ENCODE data around the gene TMEM91.
A peak's percentile ranks its signal among the peaks of the same experiment; 100 is the strongest.
"Not testable (repeated sequence)": the region's sequence is repeated elsewhere in the genome, so short reads cannot be mapped to it uniquely, and the experiment has no call there.

TMEM91 gene

DNA sequence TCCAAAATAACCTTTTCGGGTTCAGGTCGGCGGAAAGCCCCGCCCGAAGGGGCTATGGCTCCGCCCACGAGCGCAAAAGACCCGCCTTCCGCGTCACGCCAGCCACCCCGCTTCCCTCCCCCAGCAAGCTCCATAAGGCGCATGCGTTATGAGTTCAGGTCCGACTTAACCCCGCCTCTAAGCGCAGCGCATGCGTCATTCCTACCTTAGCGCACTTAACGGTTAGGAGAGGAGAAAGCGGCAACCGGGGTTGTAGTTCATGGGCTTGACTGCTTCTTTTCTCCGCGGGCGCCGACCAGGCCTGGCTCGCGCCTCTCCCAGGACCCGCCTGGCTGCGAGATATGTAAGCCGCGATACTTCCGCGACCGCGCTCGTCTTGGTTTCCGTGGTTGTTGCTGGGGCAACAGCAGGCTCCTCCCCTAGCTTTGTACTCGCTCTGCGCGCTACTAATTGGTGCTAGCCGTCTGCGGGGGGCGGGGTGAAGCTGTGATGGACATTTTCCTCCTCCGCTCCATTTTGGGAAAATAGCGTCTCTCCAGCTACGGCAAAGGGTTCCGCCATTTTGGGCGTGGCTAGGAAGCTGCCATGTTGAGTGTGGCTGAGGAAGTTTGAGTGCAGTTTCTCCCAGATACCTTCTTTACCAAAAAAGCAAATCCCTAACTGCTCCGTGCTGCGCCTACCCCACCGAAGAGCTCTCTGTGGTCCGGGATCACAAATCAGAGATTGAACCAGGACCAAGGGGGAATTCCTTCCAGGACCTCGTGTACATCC lies 12.4 kb upstream of the TMEM91 start, which contains the start of gene B9D2:
TSS of gene B9D2 (minus strand) at position 397 of the 771 bp plus-strand sequence. CDS start 630 bp downstream, outside the sequence.
- no peaks in the 10 kb centered on the region for H3K36me3 ChIP-seq (ENCODE audit: control insufficient read depth, insufficient read depth, low read length)
- WGBS (ENCODE audit: insufficient coverage, insufficient read length): no CpG with 5 or more reads among the region's 56 CpGs
- H3K9me3 ChIP-seq (ENCODE audit: control insufficient read depth, insufficient read depth, low read length): no peaks in the 10 kb centered on the region
- H3K4me3 ChIP-seq (ENCODE audit: low read length): peak within 1 kb of the TSS; percentile 71; the same call in 1 of the 2 replicates
- H3K27ac ChIP-seq (ENCODE audit: low read length): no peak within 1 kb of the TSS
- no peaks in the 10 kb centered on the region for H3K4me1 ChIP-seq (ENCODE audit: control insufficient read depth, insufficient read depth, low read length)
- no peaks in the 10 kb centered on the region for H3K27me3 ChIP-seq (ENCODE audit: control insufficient read depth, insufficient read depth, low read length)
- peak; percentile 97 for DNase-seq (ENCODE audit: low read depth, low spot score)

GRCh38 chr19:41364524-41365391 lies 11.6 kb upstream of the TMEM91 start:
- no peak overlapping the region for H3K27ac ChIP-seq (ENCODE audit: low read length)
- H3K36me3 ChIP-seq (ENCODE audit: control insufficient read depth, insufficient read depth, low read length): no peaks in the 10 kb centered on the region
- WGBS (ENCODE audit: insufficient coverage, insufficient read length): no CpG with 5 or more reads among the region's 14 CpGs
- H3K9me3 ChIP-seq (ENCODE audit: control insufficient read depth, insufficient read depth, low read length): no peaks in the 10 kb centered on the region
- no peaks in the 10 kb centered on the region for H3K27me3 ChIP-seq (ENCODE audit: control insufficient read depth, insufficient read depth, low read length)
- peak overlapping the region; percentile 51; the same call in 1 of the 2 replicates for H3K4me3 ChIP-seq (ENCODE audit: low read length)
- no peaks in the 10 kb centered on the region for H3K4me1 ChIP-seq (ENCODE audit: control insufficient read depth, insufficient read depth, low read length)
- no peak for DNase-seq (ENCODE audit: low read depth, low spot score)

DNA sequence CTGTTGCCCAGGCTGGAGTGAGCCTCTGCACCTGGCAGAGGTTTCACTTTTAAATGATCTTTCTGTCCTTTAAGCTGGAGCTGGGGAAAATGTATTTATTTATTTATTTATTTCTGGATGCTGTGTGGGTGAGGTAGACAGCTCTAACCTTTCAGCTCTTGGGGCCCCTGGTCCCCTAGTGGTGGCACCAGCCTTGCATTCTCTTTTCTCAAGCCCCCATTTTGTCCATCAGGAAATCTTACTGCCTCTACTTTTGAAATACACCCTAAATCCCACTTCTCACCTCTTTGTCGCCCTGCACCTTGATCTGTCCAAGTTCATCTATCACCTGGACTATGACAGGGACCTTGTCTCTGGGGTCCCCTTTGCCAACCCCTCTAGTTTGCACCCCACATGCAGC lies 10.2 kb upstream of the TMEM91 start:
- WGBS (ENCODE audit: insufficient coverage, insufficient read length): no CpG with 5 or more reads among the region's 1 CpG
- Histone ChIP-seq H3K4me1 (ENCODE audit: control insufficient read depth, insufficient read depth, low read length) (no peaks in the 10 kb centered on the region), H3K36me3 (ENCODE audit: control insufficient read depth, insufficient read depth, low read length) (no peaks in the 10 kb centered on the region), H3K9me3 (ENCODE audit: control insufficient read depth, insufficient read depth, low read length) (no peaks in the 10 kb centered on the region), H3K27me3 (ENCODE audit: control insufficient read depth, insufficient read depth, low read length) (no peaks in the 10 kb centered on the region), H3K4me3 (ENCODE audit: low read length) (no peak overlapping the region), H3K27ac (ENCODE audit: low read length) (no peak overlapping the region)
- no peak for DNase-seq (ENCODE audit: low read depth, low spot score)

- no peaks in the 10 kb centered on the region for H3K36me3 ChIP-seq (ENCODE audit: control insufficient read depth, insufficient read depth, low read length)
- WGBS (ENCODE audit: insufficient coverage, insufficient read length): no CpG with 5 or more reads among the region's 6 CpGs
- H3K27me3 ChIP-seq (ENCODE audit: control insufficient read depth, insufficient read depth, low read length): no peaks in the 10 kb centered on the region
- DNase-seq (ENCODE audit: low read depth, low spot score): no peak
- no peaks in the 10 kb centered on the region for H3K4me1 ChIP-seq (ENCODE audit: control insufficient read depth, insufficient read depth, low read length)
- no peak overlapping the region for H3K27ac ChIP-seq (ENCODE audit: low read length)
- H3K9me3 ChIP-seq (ENCODE audit: control insufficient read depth, insufficient read depth, low read length): no peaks in the 10 kb centered on the region
- no peak overlapping the region for H3K4me3 ChIP-seq (ENCODE audit: low read length)
Observed at GRCh38 chr19:41367848-41368301, 8.5 kb upstream of the TMEM91 start.

- Histone ChIP-seq H3K9me3 (ENCODE audit: control insufficient read depth, insufficient read depth, low read length) (no peaks in the 10 kb centered on the region), H3K27ac (ENCODE audit: low read length) (no peak overlapping the region), H3K4me3 (ENCODE audit: low read length) (no peak overlapping the region), H3K27me3 (ENCODE audit: control insufficient read depth, insufficient read depth, low read length) (no peaks in the 10 kb centered on the region), H3K36me3 (ENCODE audit: control insufficient read depth, insufficient read depth, low read length) (no peaks in the 10 kb centered on the region), H3K4me1 (ENCODE audit: control insufficient read depth, insufficient read depth, low read length) (no peaks in the 10 kb centered on the region)
- WGBS (ENCODE audit: insufficient coverage, insufficient read length): no CpG with 5 or more reads among the region's 2 CpGs
- no peak for DNase-seq (ENCODE audit: low read depth, low spot score)
Observed at GRCh38 chr19:41369769-41370168, 6.6 kb upstream of the TMEM91 start.

- not testable (repeated sequence) for DNase-seq (ENCODE audit: low read depth, low spot score); H3K27ac ChIP-seq (ENCODE audit: low read length)
- no CpG with 5 or more reads among the region's 5 CpGs for WGBS (ENCODE audit: insufficient coverage, insufficient read length)
Observed at GRCh38 chr19:41371119-41371518, 5.2 kb upstream of the TMEM91 start.

DNA sequence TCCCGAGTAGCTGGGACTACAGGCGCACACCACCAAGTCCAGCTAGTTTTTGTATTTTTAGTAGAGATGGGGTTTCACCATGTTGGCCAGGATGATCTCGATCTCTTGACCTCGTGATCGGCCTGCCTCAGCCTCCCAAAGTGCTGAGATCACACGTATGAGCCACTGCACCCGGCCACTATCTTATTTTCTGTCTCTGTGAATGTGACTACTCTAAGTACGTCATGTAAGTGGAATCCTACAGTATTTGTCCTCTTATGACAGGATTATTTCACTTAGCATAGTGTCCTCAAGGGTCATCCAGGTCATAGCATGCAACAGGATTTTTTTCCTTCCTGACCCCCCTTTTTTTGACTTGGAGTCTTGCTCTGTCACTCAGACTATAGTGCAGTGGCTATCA lies 4.8 kb upstream of the TMEM91 start:
- Histone ChIP-seq H3K9me3 (ENCODE audit: control insufficient read depth, insufficient read depth, low read length) (no peaks in the 10 kb centered on the region), H3K4me1 (ENCODE audit: control insufficient read depth, insufficient read depth, low read length) (no peaks in the 10 kb centered on the region), H3K36me3 (ENCODE audit: control insufficient read depth, insufficient read depth, low read length) (no peaks in the 10 kb centered on the region), H3K27ac (ENCODE audit: low read length) (no peak overlapping the region), H3K4me3 (ENCODE audit: low read length) (no peak overlapping the region), H3K27me3 (ENCODE audit: control insufficient read depth, insufficient read depth, low read length) (no peaks in the 10 kb centered on the region)
- WGBS (ENCODE audit: insufficient coverage, insufficient read length): no CpG with 5 or more reads among the region's 8 CpGs
- DNase-seq (ENCODE audit: low read depth, low spot score): no peak

More at GRCh38 chr19:41371119-41371518, 5.2 kb upstream of the TMEM91 start:
- not testable (repeated sequence) for H3K4me1 ChIP-seq (ENCODE audit: control insufficient read depth, insufficient read depth, low read length); H3K27me3 ChIP-seq (ENCODE audit: control insufficient read depth, insufficient read depth, low read length); H3K4me3 ChIP-seq (ENCODE audit: low read length); H3K9me3 ChIP-seq (ENCODE audit: control insufficient read depth, insufficient read depth, low read length); H3K36me3 ChIP-seq (ENCODE audit: control insufficient read depth, insufficient read depth, low read length)

DNA sequence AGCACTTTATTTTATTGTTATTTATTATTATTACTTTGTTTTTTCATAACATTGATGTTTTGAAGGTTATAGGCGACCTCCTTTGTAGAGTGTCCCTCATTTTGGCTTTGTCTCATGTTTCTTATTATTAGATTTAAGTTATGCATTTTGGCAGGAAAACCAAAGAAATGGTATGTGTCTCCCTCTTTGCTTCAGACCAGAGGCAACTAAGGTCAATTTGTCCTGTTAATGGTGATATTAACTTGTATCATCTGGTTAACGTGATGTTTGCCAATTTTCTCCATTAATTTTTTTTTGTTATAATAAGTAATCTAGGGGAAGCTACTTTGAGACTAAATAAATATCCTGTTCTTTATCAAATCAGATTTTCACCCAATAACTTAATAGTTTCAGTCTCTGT lies 3.8 kb upstream of the TMEM91 start:
- Histone ChIP-seq H3K27ac (ENCODE audit: low read length) (no peak overlapping the region), H3K27me3 (ENCODE audit: control insufficient read depth, insufficient read depth, low read length) (no peaks in the 10 kb centered on the region), H3K4me3 (ENCODE audit: low read length) (no peak overlapping the region), H3K36me3 (ENCODE audit: control insufficient read depth, insufficient read depth, low read length) (no peaks in the 10 kb centered on the region), H3K4me1 (ENCODE audit: control insufficient read depth, insufficient read depth, low read length) (no peaks in the 10 kb centered on the region), H3K9me3 (ENCODE audit: control insufficient read depth, insufficient read depth, low read length) (no peaks in the 10 kb centered on the region)
- DNase-seq (ENCODE audit: low read depth, low spot score): no peak
- WGBS (ENCODE audit: insufficient coverage, insufficient read length): no CpG with 5 or more reads among the region's 2 CpGs

GRCh38 chr19:41373993-41374392 lies 2.3 kb upstream of the TMEM91 start:
- no peak for DNase-seq (ENCODE audit: low read depth, low spot score)
- no peaks in the 10 kb centered on the region for H3K4me1 ChIP-seq (ENCODE audit: control insufficient read depth, insufficient read depth, low read length)
- H3K27me3 ChIP-seq (ENCODE audit: control insufficient read depth, insufficient read depth, low read length): no peaks in the 10 kb centered on the region
- H3K27ac ChIP-seq (ENCODE audit: low read length): no peak overlapping the region
- WGBS (ENCODE audit: insufficient coverage, insufficient read length): no CpG with 5 or more reads among the region's 12 CpGs
- no peaks in the 10 kb centered on the region for H3K36me3 ChIP-seq (ENCODE audit: control insufficient read depth, insufficient read depth, low read length)
- no peaks in the 10 kb centered on the region for H3K9me3 ChIP-seq (ENCODE audit: control insufficient read depth, insufficient read depth, low read length)
- no peak overlapping the region for H3K4me3 ChIP-seq (ENCODE audit: low read length)

GRCh38 chr19:41376998-41377365 lies 649 bp downstream of the TMEM91 start:
- Histone ChIP-seq H3K27me3 (ENCODE audit: control insufficient read depth, insufficient read depth, low read length) (no peaks in the 10 kb centered on the region), H3K27ac (ENCODE audit: low read length) (no peak overlapping the region), H3K9me3 (ENCODE audit: control insufficient read depth, insufficient read depth, low read length) (no peaks in the 10 kb centered on the region), H3K4me3 (ENCODE audit: low read length) (peak overlapping the region; percentile 50; the same call in 1 of the 2 replicates), H3K4me1 (ENCODE audit: control insufficient read depth, insufficient read depth, low read length) (no peaks in the 10 kb centered on the region), H3K36me3 (ENCODE audit: control insufficient read depth, insufficient read depth, low read length) (no peaks in the 10 kb centered on the region)
- WGBS (ENCODE audit: insufficient coverage, insufficient read length): 100% methylated on average over 1 of the region's 8 CpGs
- DNase-seq (ENCODE audit: low read depth, low spot score): no peak

Measured in iPS DF 6.9 (cell line).